Activated CD4-positive, alpha-beta T cell treated with anti-CD3 and anti-CD28 coated beads for 4 hours (primary cell): Measurements from ENCODE around the gene AADACL3.
"Not testable (repeated sequence)": the region's sequence is repeated elsewhere in the genome, so short reads cannot be mapped to it uniquely, and the experiment has no call there.

Experiments
- DNase-seq, 2 donors: peaks; one replicate each; pipeline ENCODE4 v3.0.0-alpha.2; 2020

Gene AADACL3

GRCh38 chr1:12714710-12715475 is 1.0 kb upstream of the AADACL3 start:
- no peak for DNase-seq

GRCh38 chr1:12717301-12717838 is 1.5 kb downstream of the AADACL3 start:
- DNase-seq, result no peak

GRCh38 chr1:12722626-12723025 is 6.7 kb downstream of the AADACL3 start:
- no peak for DNase-seq

- DNase-seq, result no peak
These were observed 12.5 kb downstream of the AADACL3 start for GRCh38 chr1:12728391-12728790.

- DNase-seq, result no peak
These were observed 14.2 kb downstream of the AADACL3 start for GRCh38 chr1:12730156-12730555.

- not testable (repeated sequence) for DNase-seq
These were observed 15.2 kb downstream of the AADACL3 start for GRCh38 chr1:12731084-12731483.

GRCh38 chr1:12734651-12735050 is 18.7 kb downstream of the AADACL3 start:
- no peak for DNase-seq

- DNase-seq, result no peak
These were observed 23.0 kb downstream of the AADACL3 start for GRCh38 chr1:12738934-12739333.

- no peak for DNase-seq
These were observed 23.7 kb downstream of the AADACL3 start for GRCh38 chr1:12739613-12740012.

- no peak for DNase-seq
These were observed 26.0 kb downstream of the AADACL3 start for GRCh38 chr1:12741946-12742345.

GRCh38 chr1:12745126-12745991 is 29.4 kb downstream of the AADACL3 start:
- no peak for DNase-seq

- no peak for DNase-seq
These were observed 30.0 kb downstream of the AADACL3 start, which contains the start of gene CFAP107 for GRCh38 chr1:12745992-12746323. Gene CFAP107 (plus strand): TSS chr1:12746200. CDS start chr1:12746431, 231 bp downstream.

GRCh38 chr1:12748778-12749355 is 33.0 kb downstream of the AADACL3 start:
- DNase-seq, result no peak

- DNase-seq, result no peak
These were observed 38.8 kb downstream of the AADACL3 start for GRCh38 chr1:12754738-12755137.

GRCh38 chr1:12756273-12756672 is 40.4 kb downstream of the AADACL3 start:
- DNase-seq, result no peak

GRCh38 chr1:12756768-12757413 is 41.0 kb downstream of the AADACL3 start:
- DNase-seq, result no peak

GRCh38 chr1:12757836-12758235 is 41.9 kb downstream of the AADACL3 start:
- no peak for DNase-seq

- DNase-seq, result no peak
These were observed 44.4 kb downstream of the AADACL3 start for GRCh38 chr1:12760256-12760795.

- DNase-seq, result no peak
These were observed 45.9 kb downstream of the AADACL3 start for GRCh38 chr1:12761781-12762180.

- DNase-seq, result no peak
These were observed 46.9 kb downstream of the AADACL3 start for GRCh38 chr1:12762766-12763165.

GRCh38 chr1:12763479-12763878 is 47.6 kb downstream of the AADACL3 start:
- no peak for DNase-seq

- DNase-seq, result no peak
These were observed 48.1 kb downstream of the AADACL3 start for GRCh38 chr1:12764016-12764415.

GRCh38 chr1:12769031-12769430 is 53.1 kb downstream of the AADACL3 start:
- DNase-seq, result no peak
